H1 (cell line): ENCODE data around the gene NBAS. TPM values are rescaled to one million over a fixed set of nuclear protein-coding genes. Genes with fewer than 3 reads are reported as not detected.

Source experiments
- CTCF ChIA-PET: fragments of 300-600 bp; sonication (Branson Sonifier 250); formaldehyde crosslinking; loops from one replicate; lab custom pipeline; 2021; ENCODE audit not compliant: partially characterized antibody; lab: Charles Lee
- POLR2A ChIA-PET: fragments of 300-600 bp; sonication (Branson Sonifier 250); formaldehyde crosslinking; loops from one replicate; lab custom pipeline; 2021; ENCODE audit warnings: inconsistent platforms; ENCODE audit not compliant: partially characterized antibody; lab: Charles Lee
- DNase-seq, 2 experiments: peaks; one replicate each; pipeline versions ENCODE4 v3.0.0 to v3.0.0-alpha.2; 2010 to 2022; ENCODE audit warnings: low spot score in 2 of 2, low read depth in 1 of 2, mixed read lengths in 1 of 2
- FAIRE-seq: peaks from 2 replicates; lab custom pipeline; 2011; peaks lifted over from hg19 to GRCh38; lab: Jason Lieb, UNC
- H2AFZ ChIP-seq: 2 replicates; pipeline ENCODE4 v1.8.1; 2012; ENCODE audit warnings: low read length, inconsistent platforms
- H2AK5ac ChIP-seq: 2 replicates; pipeline ENCODE4 v1.6.1; 2013; ENCODE audit warnings: low read depth, low read length
- H2BK120ac ChIP-seq: replicated peaks from 2 replicates; pipeline ENCODE3; 2013; ENCODE audit warnings: low read depth, low read length, inconsistent platforms
- H2BK12ac ChIP-seq: 2 replicates; pipeline ENCODE4 v1.6.1; 2013; ENCODE audit warnings: low read depth, low read length
- H2BK15ac ChIP-seq: 2 replicates; pipeline ENCODE4 v1.6.1; 2013; ENCODE audit warnings: low read length
- H2BK20ac ChIP-seq: 2 replicates; pipeline ENCODE4 v1.6.1; 2013; ENCODE audit warnings: low read length
- H2BK5ac ChIP-seq: 2 replicates; pipeline ENCODE4 v1.6.1; 2013; ENCODE audit warnings: low read depth, low read length
- H3K14ac ChIP-seq: 2 replicates; pipeline ENCODE4 v1.6.1; 2013; ENCODE audit warnings: inconsistent platforms; ENCODE audit not compliant: insufficient read length
- H3K18ac ChIP-seq: 2 replicates; pipeline ENCODE4 v1.6.1; 2013; ENCODE audit warnings: low read length; ENCODE audit errors: extremely low read depth
- H3K23ac ChIP-seq: 2 replicates; pipeline ENCODE4 v1.6.1; 2013; ENCODE audit warnings: inconsistent platforms; ENCODE audit not compliant: insufficient read length
- H3K23me2 ChIP-seq: 2 replicates; pipeline ENCODE4 v1.6.1; 2013; ENCODE audit warnings: low read depth, low read length
- H3K27ac ChIP-seq: 2 replicates; pipeline ENCODE4 v1.6.1; 2011; ENCODE audit warnings: low read depth, low read length, inconsistent platforms
- H3K27me3 ChIP-seq, 4 experiments: replicated peaks in 1 of 4; 1 replicate in 1 of 4; 2 replicates in 3 of 4; pipeline versions ENCODE4 v1.6.1 to v1.8.1; 2011 to 2013; ENCODE audit warnings: low read length in 3 of 4, mild to moderate bottlenecking in 3 of 4, inconsistent platforms in 2 of 4, mixed read lengths in 2 of 4, moderate library complexity in 1 of 4; ENCODE audit not compliant: control insufficient read depth in 3 of 4, insufficient read depth in 3 of 4; ENCODE audit errors: extremely low read depth in 1 of 4
- H3K36me3 ChIP-seq, 4 experiments: 2 replicates each; pipeline versions ENCODE4 v1.6.1 to v1.8.1; 2011 to 2013; ENCODE audit warnings: mild to moderate bottlenecking in 4 of 4, low read length in 3 of 4, moderate library complexity in 2 of 4, control low read depth in 1 of 4, inconsistent platforms in 1 of 4; ENCODE audit not compliant: insufficient read depth in 4 of 4, control insufficient read depth in 2 of 4
- H3K4ac ChIP-seq: replicated peaks from 2 replicates; pipeline ENCODE3; 2013; ENCODE audit warnings: low read length, low read depth, mixed read lengths, inconsistent platforms; ENCODE audit not compliant: insufficient read length
- H3K4me1 ChIP-seq, 4 experiments: replicated peaks in 1 of 4; 1 replicate in 1 of 4; 2 replicates in 3 of 4; pipeline versions ENCODE4 v1.6.1 to v1.8.1; 2011 to 2013; ENCODE audit warnings: low read length in 3 of 4, inconsistent platforms in 2 of 4, mixed read lengths in 1 of 4; ENCODE audit not compliant: insufficient read depth in 4 of 4, control insufficient read depth in 3 of 4
- H3K4me2 ChIP-seq, 2 experiments: 2 replicates each; pipeline versions ENCODE4 v1.6.1 to v1.8.1; 2011 to 2013; ENCODE audit warnings: low read depth in 2 of 2, low read length in 2 of 2, control low read depth in 1 of 2, inconsistent platforms in 1 of 2, mild to moderate bottlenecking in 1 of 2; ENCODE audit not compliant: insufficient read depth in 1 of 2
- H3K4me3 ChIP-seq, 4 experiments: fragments of 200-600, 300-600 bp in 1 of 4; sonication (generic), shearing (Covaris generic), sonication (Bioruptor Twin) in 1 of 4; 2 replicates each; pipeline versions ENCODE4 v1.5.1 to v1.8.1; 2011 to 2016; ENCODE audit warnings: low read length in 4 of 4, low read depth in 3 of 4, control low read depth in 2 of 4, inconsistent platforms in 2 of 4, mild to moderate bottlenecking in 2 of 4, mixed read lengths in 1 of 4, moderate library complexity in 1 of 4; ENCODE audit not compliant: insufficient read depth in 2 of 4; ENCODE audit errors: extremely low read depth in 1 of 4
- H3K56ac ChIP-seq: replicated peaks from 2 replicates; pipeline ENCODE3; 2013; ENCODE audit warnings: low read depth, mild to moderate bottlenecking, mixed read lengths, low read length, inconsistent platforms; ENCODE audit not compliant: insufficient read length
- H3K79me1 ChIP-seq: 2 replicates; pipeline ENCODE4 v1.6.1; 2013; ENCODE audit warnings: low read depth, low read length, control low read depth
- H3K79me2 ChIP-seq, 2 experiments: 2 replicates each; pipeline versions ENCODE4 v1.6.1 to v1.8.1; 2012 to 2013; ENCODE audit warnings: low read length in 2 of 2, mild to moderate bottlenecking in 2 of 2, inconsistent platforms in 1 of 2; ENCODE audit not compliant: insufficient read depth in 2 of 2, control insufficient read depth in 1 of 2
- H3K9ac ChIP-seq, 4 experiments: replicated peaks in 1 of 4; 1 replicate in 1 of 4; 2 replicates in 3 of 4; pipeline versions ENCODE4 v1.6.1 to v1.8.1; 2011 to 2013; ENCODE audit warnings: low read depth in 3 of 4, low read length in 3 of 4, control low read depth in 2 of 4, mild to moderate bottlenecking in 2 of 4, moderate library complexity in 2 of 4, inconsistent platforms in 1 of 4; ENCODE audit errors: extremely low read depth in 1 of 4
- H3K9me3 ChIP-seq, 2 experiments: 2 replicates each; pipeline versions ENCODE4 v1.6.1 to v1.8.1; 2012 to 2013; ENCODE audit warnings: mild to moderate bottlenecking in 2 of 2, moderate library complexity in 2 of 2, control low read depth in 1 of 2, inconsistent platforms in 1 of 2, low read depth in 1 of 2, low read length in 1 of 2, mixed read lengths in 1 of 2; ENCODE audit not compliant: insufficient read depth in 2 of 2
- H4K20me1 ChIP-seq, 2 experiments: replicated peaks in 1 of 2; 2 replicates each; pipeline versions ENCODE3 to v1.8.1; 2011 to 2013; ENCODE audit warnings: inconsistent platforms in 2 of 2, low read length in 2 of 2, mild to moderate bottlenecking in 1 of 2; ENCODE audit not compliant: insufficient read depth in 2 of 2, control insufficient read depth in 1 of 2
- H4K5ac ChIP-seq: 2 replicates; pipeline ENCODE4 v1.6.1; 2013; ENCODE audit warnings: low read length, low read depth, mixed read lengths, inconsistent platforms; ENCODE audit not compliant: insufficient read length
- H4K8ac ChIP-seq: 2 replicates; pipeline ENCODE4 v1.8.0; 2013; ENCODE audit warnings: mild to moderate bottlenecking, moderate library complexity, low read length, inconsistent platforms; ENCODE audit not compliant: insufficient read depth; ENCODE audit errors: extremely low read depth
- H4K91ac ChIP-seq: replicated peaks from 2 replicates; pipeline ENCODE3; 2013; ENCODE audit warnings: low read length, mixed read lengths, inconsistent platforms; ENCODE audit not compliant: insufficient read length
- ASH2L ChIP-seq: fragments of 200-600, 300-600 bp; sonication (generic); IDR thresholded peaks from one replicate; pipeline ENCODE4 v1.7.1; 2017; ENCODE audit warnings: low read length
- HDAC6 ChIP-seq: IDR thresholded peaks from one replicate; pipeline ENCODE4 v1.7.1; 2012; ENCODE audit warnings: low read depth, mild to moderate bottlenecking, inconsistent platforms, low read length, moderate library complexity
- JUND ChIP-seq: IDR thresholded peaks from 2 replicates; pipeline ENCODE4 v1.6.1; 2011; ENCODE audit warnings: mild to moderate bottlenecking, improper control_type of control experiment, low read length
- MAFK ChIP-seq: IDR thresholded peaks from 2 replicates; pipeline ENCODE4 v1.6.1; 2012; ENCODE audit warnings: low read depth, mild to moderate bottlenecking, improper control_type of control experiment, low read length
- NRF1 ChIP-seq: IDR thresholded peaks from 2 replicates; pipeline ENCODE4 v1.6.1; 2011; ENCODE audit warnings: mild to moderate bottlenecking, low read depth, low read length, improper control_type of control experiment
- SIX5 ChIP-seq: IDR thresholded peaks from 2 replicates; pipeline ENCODE4 v1.6.1; 2011; ENCODE audit warnings: mild to moderate bottlenecking, low read depth, low read length
- YY1 ChIP-seq: IDR thresholded peaks from 2 replicates; pipeline ENCODE4 v1.6.1; 2011; ENCODE audit warnings: low read depth, mild to moderate bottlenecking, low read length
- ZNF274 ChIP-seq: IDR thresholded peaks from 2 replicates; pipeline ENCODE4 v1.7.0; 2012; ENCODE audit warnings: low read length, borderline replicate concordance; ENCODE audit errors: extremely low read depth
- WGBS, 2 experiments: shearing (Covaris generic) in 1 of 2; methylation state at CpG; one replicate each; pipeline versions ENCODE4 v1.1.6 to v1.1.7; 2013 to 2015; ENCODE audit warnings: low lambda C conversion rate in 2 of 2, mixed read lengths in 2 of 2, inconsistent platforms in 1 of 2, low coverage in 1 of 2, missing lambda C conversion rate in 1 of 2; ENCODE audit not compliant: insufficient replicate concordance in 2 of 2, insufficient coverage in 1 of 2, insufficient read length in 1 of 2; ENCODE audit errors: extremely low coverage in 1 of 2, missing lambda C conversion rate in 1 of 2; 5-methylcytosine and 5-hydroxymethylcytosine counted together
- polyA plus RNA-seq, 7 experiments: library from polyadenylated mRNA; depleted of rRNA in 3 of 7; stranded (reverse) in 5 of 7; unstranded in 2 of 7; fragments of >200 nt in 5 of 7; fragments of 200-250 nt in 2 of 7; gene quantifications; 1 replicate in 5 of 7; 2 replicates in 1 of 7; 4 replicates in 1 of 7; pipeline versions ENCODE4 v1.2.1 to v1.2.3, GENCODE V29; 2011 to 2013; ENCODE audit warnings: missing spikeins in 2 of 7, mixed read lengths in 2 of 7
- total RNA-seq: library from RNA; stranded (reverse); fragmentation: NEBNext Ultra II Directional; extraction: Animal tissue kit (Norgen Biotek cat#: 25700); gene quantifications from 2 replicates; pipeline ENCODE4 v1.2.1, GENCODE V29; 2021
- TF ChIP-seq, protein P1 (sequence below): IDR thresholded peaks from 2 replicates; pipeline ENCODE4 v1.6.1; 2011; ENCODE audit warnings: low read depth, mild to moderate bottlenecking, low read length; ENCODE audit not compliant: insufficient read depth
- TF ChIP-seq, protein P2 (sequence below), 3 experiments: IDR thresholded peaks; 1 replicate in 2 of 3; 2 replicates in 1 of 3; pipeline versions ENCODE4 v1.5.1 to v1.6.1; 2011; ENCODE audit warnings: low read length in 3 of 3, mild to moderate bottlenecking in 3 of 3, inconsistent platforms in 2 of 3, low read depth in 1 of 3, moderate library complexity in 1 of 3; ENCODE audit not compliant: insufficient read depth in 1 of 3; ENCODE audit errors: control extremely low read depth in 1 of 3

NBAS gene
- total and polyA plus RNA-seq, 2 of the 8 experiments (the other 6 are each of a cell fraction or from before 2014, with no cell fraction given) = 19.6 to 34.8 TPM

DNA sequence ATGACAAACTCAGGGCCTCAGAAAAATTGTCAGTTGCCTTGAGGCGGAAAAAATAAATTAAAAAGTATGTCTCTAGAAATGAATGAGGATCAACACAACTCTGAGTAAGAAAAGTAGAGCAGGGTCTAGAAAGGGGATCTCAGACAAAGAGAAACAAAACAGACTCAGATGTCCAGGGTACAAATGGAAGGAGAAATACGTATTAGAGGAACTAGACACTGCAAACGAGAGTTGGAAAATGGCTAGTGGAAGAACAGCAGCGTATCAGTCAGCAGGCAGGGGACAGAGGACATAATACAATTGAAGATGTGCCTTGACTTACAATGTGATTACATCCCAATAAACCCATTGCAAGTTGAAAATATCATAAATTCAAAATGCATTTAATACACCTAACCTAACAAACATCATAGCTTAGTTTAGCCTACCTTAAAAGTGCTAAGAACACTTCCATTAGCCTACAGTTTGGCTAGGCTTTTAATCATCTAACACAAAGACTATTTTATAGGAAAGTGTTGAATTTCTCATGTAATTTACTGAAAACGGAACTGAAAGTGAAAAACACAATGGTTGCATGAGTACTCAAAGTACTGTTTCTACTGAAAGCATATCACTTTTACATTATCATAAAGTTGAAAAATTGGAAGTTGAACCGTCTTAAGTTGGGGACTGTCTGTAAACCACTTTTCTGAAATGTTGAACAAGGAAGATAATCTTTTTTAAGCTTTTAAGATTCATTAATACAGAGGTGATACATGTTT is 182.8 kb downstream of the NBAS start:
- 80% methylated on average over 6 of the region's 6 CpGs; no CpG with 5 or more reads in 1 of the 2 experiments for WGBS, 2 experiments
- no peak overlapping the region for H4K5ac ChIP-seq
- no peak overlapping the region for H3K27ac ChIP-seq
- CTCF ChIA-PET = no interaction called here
- H3K4me3 ChIP-seq = no peak overlapping the region
- H2BK120ac ChIP-seq = no peak overlapping the region
- H2BK5ac ChIP-seq = no peak overlapping the region
- no peaks in the 10 kb centered on the region for H3K4me1 ChIP-seq
- DNase-seq (no peak), FAIRE-seq (no peak)
- no peaks in the 10 kb centered on the region for H3K9me3 ChIP-seq
- no peak overlapping the region for H3K4me2 ChIP-seq
- H3K23ac ChIP-seq = no peak overlapping the region
- POLR2A ChIA-PET = no interaction called here
- no peak overlapping the region for H3K14ac ChIP-seq
- no peak overlapping the region for H4K91ac ChIP-seq
- H3K23me2 ChIP-seq = 0 out of 2 replicates have a peak, but pooled peaks cover 2% of the 10 kb centered on the region
- no peak overlapping the region for H2AK5ac ChIP-seq
- no peak overlapping the region for H3K56ac ChIP-seq
- no peaks in the 10 kb centered on the region for H4K20me1 ChIP-seq
- no peaks in the 10 kb centered on the region for H3K79me2 ChIP-seq
- H2BK12ac ChIP-seq = no peak overlapping the region
- H2AFZ ChIP-seq = no peak overlapping the region
- H3K9ac ChIP-seq = no peak overlapping the region
- H2BK20ac ChIP-seq = no peak overlapping the region
- H3K27me3 ChIP-seq = no peaks in the 10 kb centered on the region
- no peak overlapping the region for H3K4ac ChIP-seq
- H3K36me3 ChIP-seq = no peaks in the 10 kb centered on the region; a peak in 1 of 8 replicates
- H3K79me1 ChIP-seq = no peaks in the 10 kb centered on the region
- no peak overlapping the region for H3K18ac ChIP-seq
- H4K8ac ChIP-seq = no peak overlapping the region
- no peak overlapping the region for H2BK15ac ChIP-seq
- TF ChIP-seq MAFK (no peak), HDAC6 (no peak), ZNF274 (no peak), SIX5 (no peak), ASH2L (no peak), JUND (no peak), NRF1 (no peak), YY1 (no peak)
- TF ChIP-seq, protein P1, sequence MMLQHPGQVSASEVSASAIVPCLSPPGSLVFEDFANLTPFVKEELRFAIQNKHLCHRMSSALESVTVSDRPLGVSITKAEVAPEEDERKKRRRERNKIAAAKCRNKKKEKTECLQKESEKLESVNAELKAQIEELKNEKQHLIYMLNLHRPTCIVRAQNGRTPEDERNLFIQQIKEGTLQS = no peak
- TF ChIP-seq, protein P2, sequence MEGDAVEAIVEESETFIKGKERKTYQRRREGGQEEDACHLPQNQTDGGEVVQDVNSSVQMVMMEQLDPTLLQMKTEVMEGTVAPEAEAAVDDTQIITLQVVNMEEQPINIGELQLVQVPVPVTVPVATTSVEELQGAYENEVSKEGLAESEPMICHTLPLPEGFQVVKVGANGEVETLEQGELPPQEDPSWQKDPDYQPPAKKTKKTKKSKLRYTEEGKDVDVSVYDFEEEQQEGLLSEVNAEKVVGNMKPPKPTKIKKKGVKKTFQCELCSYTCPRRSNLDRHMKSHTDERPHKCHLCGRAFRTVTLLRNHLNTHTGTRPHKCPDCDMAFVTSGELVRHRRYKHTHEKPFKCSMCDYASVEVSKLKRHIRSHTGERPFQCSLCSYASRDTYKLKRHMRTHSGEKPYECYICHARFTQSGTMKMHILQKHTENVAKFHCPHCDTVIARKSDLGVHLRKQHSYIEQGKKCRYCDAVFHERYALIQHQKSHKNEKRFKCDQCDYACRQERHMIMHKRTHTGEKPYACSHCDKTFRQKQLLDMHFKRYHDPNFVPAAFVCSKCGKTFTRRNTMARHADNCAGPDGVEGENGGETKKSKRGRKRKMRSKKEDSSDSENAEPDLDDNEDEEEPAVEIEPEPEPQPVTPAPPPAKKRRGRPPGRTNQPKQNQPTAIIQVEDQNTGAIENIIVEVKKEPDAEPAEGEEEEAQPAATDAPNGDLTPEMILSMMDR (IDR thresholded peaks at IDR 0.05; ENCODE audit: control extremely low read depth in 1 of 3, insufficient read depth in 1 of 3, low read depth in 1 of 3, low read length in 3 of 3) = no peak
